GM18951 (cell line): ENCODE measurements around the gene SCAF4.
"Not testable (repeated sequence)": the region's sequence is repeated elsewhere in the genome, so short reads cannot be mapped to it uniquely, and the experiment has no call there.

Experiments
- POLR2A ChIP-seq: IDR thresholded peaks from 4 replicates; pipeline ENCODE4 v1.6.1; 2011; ENCODE audit warnings: mild to moderate bottlenecking; ENCODE audit not compliant: insufficient read length, insufficient read depth; ENCODE audit errors: extremely low read depth
- in situ Hi-C: fragments of 300-500 bp; cut with MboI; formaldehyde crosslinking; loops from one replicate; pipeline ENCODE4 v1.12.0; 2022; ENCODE audit warnings: low sequenced_read_pairs, mixed read lengths, inconsistent platforms; ENCODE audit not compliant: unreplicated experiment

SCAF4 gene

GRCh38 chr21:31731857-31732596 is at the start of gene SCAF4:
Gene SCAF4, minus strand, starts transcription at chr21:31732118. Its CDS starts 426 bp downstream, at chr21:31731692.
- in situ Hi-C loops = no loop called here
- peak; percentile 91 for TF ChIP-seq POLR2A

GRCh38 chr21:31780944-31781343 is 49.0 kb upstream of the SCAF4 start:
- in situ Hi-C loops = no loop called here
- TF ChIP-seq POLR2A = no peak

GRCh38 chr21:31778546-31778945 is 46.6 kb upstream of the SCAF4 start:
- TF ChIP-seq POLR2A = no peak
- in situ Hi-C loops = no loop called here

GRCh38 chr21:31777857-31778256 is 45.9 kb upstream of the SCAF4 start:
- in situ Hi-C loops = no loop called here

GRCh38 chr21:31774031-31774430 is 42.1 kb upstream of the SCAF4 start:
- TF ChIP-seq POLR2A = no peak
- in situ Hi-C loops = no loop called here

More at GRCh38 chr21:31777857-31778256, 45.9 kb upstream of the SCAF4 start:
- TF ChIP-seq POLR2A = no peak

GRCh38 chr21:31772674-31773555 is 41.0 kb upstream of the SCAF4 start:
- TF ChIP-seq POLR2A = no peak

GRCh38 chr21:31771685-31772084 is 39.8 kb upstream of the SCAF4 start:
- no peak for TF ChIP-seq POLR2A
- in situ Hi-C loops = no loop called here

More at GRCh38 chr21:31772674-31773555, 41.0 kb upstream of the SCAF4 start:
- in situ Hi-C loops = no loop called here

- TF ChIP-seq POLR2A = no peak
- in situ Hi-C loops = no loop called here
These were observed 36.8 kb upstream of the SCAF4 start for GRCh38 chr21:31768710-31769109.

GRCh38 chr21:31766899-31767298 is 35.0 kb upstream of the SCAF4 start:
- no peak for TF ChIP-seq POLR2A
- in situ Hi-C loops = no loop called here

GRCh38 chr21:31765850-31766249 is 33.9 kb upstream of the SCAF4 start:
- in situ Hi-C loops = not testable (repeated sequence)

- in situ Hi-C loops = no loop called here
These were observed 29.0 kb upstream of the SCAF4 start for GRCh38 chr21:31760931-31761330.

GRCh38 chr21:31756787-31757186 is 24.9 kb upstream of the SCAF4 start:
- in situ Hi-C loops = no loop called here
- TF ChIP-seq POLR2A = no peak

More at GRCh38 chr21:31760931-31761330, 29.0 kb upstream of the SCAF4 start:
- TF ChIP-seq POLR2A = no peak

GRCh38 chr21:31755027-31755426 is 23.1 kb upstream of the SCAF4 start:
- in situ Hi-C loops = no loop called here
- TF ChIP-seq POLR2A = no peak

- no peak for TF ChIP-seq POLR2A
- in situ Hi-C loops = no loop called here
These were observed 22.7 kb upstream of the SCAF4 start for GRCh38 chr21:31754708-31754960.
